SK-N-DZ (cell line): ENCODE data around the gene SIGLEC14. TPM values are rescaled to one million over a fixed set of nuclear protein-coding genes. Genes with fewer than 3 reads are reported as not detected.
"Not testable (repeated sequence)": the region's sequence is repeated elsewhere in the genome, so short reads cannot be mapped to it uniquely, and the experiment has no call there.

Source experiments
- DNase-seq: peaks from one replicate; pipeline ENCODE4 v3.0.0-alpha.2; 2015; ENCODE audit warnings: low spot score
- polyA plus RNA-seq, 2 experiments: library from polyadenylated mRNA; depleted of rRNA; stranded (reverse); fragments of >200 nt; gene quantifications; 2 replicates each; pipeline ENCODE4 v1.2.3, GENCODE V29; 2014

SIGLEC14 gene, protein sequence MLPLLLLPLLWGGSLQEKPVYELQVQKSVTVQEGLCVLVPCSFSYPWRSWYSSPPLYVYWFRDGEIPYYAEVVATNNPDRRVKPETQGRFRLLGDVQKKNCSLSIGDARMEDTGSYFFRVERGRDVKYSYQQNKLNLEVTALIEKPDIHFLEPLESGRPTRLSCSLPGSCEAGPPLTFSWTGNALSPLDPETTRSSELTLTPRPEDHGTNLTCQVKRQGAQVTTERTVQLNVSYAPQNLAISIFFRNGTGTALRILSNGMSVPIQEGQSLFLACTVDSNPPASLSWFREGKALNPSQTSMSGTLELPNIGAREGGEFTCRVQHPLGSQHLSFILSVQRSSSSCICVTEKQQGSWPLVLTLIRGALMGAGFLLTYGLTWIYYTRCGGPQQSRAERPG
- polyA plus RNA-seq (2014; cell fraction: cytosol; rRNA removed): not detected in 2 replicates
- polyA plus RNA-seq (2014; cell fraction: nucleus; rRNA removed): not detected in 2 replicates

DNA sequence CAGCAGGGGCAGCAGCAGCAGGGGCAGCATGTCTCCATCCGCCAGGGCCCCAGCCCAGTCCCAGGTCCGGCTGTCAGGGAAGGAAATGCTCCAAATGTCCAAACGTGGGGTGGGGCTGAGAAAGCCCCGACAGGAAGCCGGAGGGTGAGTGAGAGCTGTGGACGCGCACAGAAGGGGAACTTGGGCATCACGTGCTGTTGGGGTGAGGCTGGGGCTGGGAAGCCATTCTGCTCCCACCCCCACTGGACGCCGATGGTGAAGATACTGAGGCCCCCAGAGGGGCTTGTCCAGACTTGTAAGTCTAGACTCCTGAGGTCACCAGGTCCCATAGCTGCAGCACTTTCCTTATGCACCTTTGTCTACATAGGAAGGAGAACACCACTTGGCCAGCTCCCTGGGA is at the start of gene SIGLEC14:
Gene SIGLEC14 (minus strand): TSS at position 96 of the 400 bp plus-strand sequence. CDS start 66 bp downstream, at position 30.
- not testable (repeated sequence) for DNase-seq

DNA sequence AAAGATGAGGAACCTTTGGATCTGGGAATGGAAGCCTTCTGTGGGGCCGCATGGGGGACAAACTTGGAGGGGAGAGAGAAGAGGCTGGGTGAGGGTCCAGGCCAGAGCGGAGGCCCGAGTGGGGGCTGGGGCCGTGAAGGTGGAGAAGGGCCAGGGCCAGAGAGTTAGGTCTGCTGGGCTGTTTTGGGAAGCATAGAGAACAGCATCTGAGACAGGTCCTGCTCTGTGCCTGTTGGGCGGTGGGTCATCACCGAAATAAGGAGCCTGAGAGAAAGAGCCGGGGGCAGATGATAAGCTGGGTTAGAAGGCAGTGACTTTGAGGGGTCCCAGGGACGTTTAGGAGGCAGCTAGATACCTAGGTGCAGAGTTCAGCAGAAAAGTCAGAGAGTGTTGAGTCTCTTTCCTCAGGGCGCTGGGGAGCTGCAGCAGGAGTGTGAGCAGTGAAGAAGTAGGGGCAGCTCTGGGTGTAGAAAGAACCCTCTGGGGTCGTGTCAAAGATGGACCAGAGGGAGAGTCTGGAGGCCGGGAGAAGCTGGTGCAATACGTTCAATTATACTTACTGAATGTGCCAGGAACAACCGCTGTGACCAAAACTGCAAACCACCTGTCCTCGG is 49.2 kb upstream of the SIGLEC14 start:
- no peak for DNase-seq

DNA sequence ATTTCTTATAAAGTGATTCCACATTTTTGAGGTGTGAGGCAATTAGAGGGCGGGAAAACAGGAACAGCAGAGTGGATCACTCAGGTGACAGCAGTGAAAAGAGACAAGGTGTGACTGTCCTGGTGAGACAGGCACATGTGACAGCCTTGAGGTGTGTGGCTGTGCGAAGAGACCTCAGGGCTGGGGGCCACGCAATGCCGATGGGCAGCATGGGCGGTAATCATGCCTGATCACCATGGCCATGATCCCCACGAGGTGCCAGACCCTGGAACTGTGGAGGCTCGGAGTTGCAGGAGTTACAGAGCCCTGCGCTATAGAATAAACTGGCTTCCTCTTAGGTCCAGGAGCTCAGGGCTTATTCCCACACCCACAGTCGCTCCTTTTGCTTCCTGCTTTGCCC is 48.5 kb upstream of the SIGLEC14 start:
- DNase-seq: no peak

DNA sequence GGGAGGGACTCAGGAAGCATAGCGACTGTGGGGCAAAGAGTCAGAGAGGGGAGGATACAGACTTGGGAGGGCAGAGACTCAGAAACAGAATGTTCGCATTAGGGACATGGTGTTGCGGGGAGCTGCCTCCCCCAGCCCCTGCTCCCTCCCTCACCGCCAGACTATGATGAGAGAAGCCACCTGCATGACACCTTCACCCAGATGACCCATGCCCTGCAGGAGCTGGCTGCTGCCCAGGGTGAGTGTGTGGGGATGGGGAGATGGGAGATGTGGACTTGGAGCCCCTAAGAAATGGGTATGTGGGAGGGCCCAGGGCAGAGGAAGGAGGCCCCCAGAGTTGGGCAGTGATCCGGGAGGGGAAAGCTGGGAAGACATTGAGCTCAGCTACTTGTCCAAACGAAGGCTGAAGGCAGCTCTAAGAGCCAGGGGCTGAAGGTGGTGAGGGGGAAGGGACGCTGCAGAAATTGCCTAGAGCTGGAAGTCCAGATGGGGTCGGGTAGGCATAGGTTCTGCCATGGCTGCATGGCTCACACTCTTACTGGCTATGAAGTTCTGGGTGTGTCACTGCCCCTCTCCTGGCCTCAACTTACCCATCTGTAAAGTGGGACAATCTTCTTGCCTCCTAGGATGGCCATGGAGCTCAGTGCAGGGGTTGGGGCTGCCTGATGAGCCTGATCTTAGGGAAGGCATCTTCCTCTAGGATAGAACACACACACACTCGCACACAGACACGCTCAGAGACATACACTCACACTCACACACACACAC is 47.9 kb upstream of the SIGLEC14 start:
- DNase-seq: no peak

DNA sequence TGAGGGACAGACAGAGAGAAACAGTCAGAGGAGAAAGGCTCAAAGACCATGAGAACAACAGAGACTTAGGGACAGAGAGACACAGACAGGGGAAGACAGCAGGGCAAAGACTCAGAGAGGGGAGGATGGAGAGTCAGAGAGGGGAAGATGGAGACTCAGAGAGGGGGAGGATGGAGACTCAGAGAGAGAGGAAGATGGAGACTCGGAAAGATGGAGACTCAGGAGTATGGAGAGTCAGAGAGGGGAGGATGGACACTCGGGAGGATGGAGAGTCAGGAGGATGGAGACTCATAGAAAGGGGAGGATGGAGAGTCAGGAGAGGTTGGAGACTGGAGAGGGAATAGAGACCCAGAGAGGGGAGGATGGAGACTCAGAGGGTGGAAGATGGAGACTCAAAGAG is 47.2 kb upstream of the SIGLEC14 start:
- no peak for DNase-seq

DNA sequence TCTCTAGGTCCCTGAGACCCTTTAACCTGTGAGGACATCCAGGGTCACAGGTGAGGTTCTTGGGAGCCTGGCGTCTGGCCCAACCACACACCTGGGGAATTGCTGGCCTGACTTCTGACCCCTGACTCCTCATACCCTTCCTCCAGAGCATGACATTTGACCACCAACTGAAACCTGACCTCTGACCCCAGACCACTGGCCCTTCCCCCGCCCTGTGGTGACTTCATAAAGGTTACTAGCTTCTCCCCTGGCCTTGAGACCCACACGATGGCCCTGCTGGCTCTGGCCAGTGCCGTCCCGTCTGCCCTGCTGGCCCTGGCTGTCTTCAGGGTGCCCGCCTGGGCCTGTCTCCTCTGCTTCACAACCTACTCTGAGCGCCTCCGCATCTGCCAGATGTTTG is 46.6 kb upstream of the SIGLEC14 start, which contains the start of gene SPACA6:
Gene SPACA6 (plus strand): TSS at position 71 of the 400 bp plus-strand sequence. CDS start 197 bp downstream, at position 268.
- DNase-seq: no peak

DNA sequence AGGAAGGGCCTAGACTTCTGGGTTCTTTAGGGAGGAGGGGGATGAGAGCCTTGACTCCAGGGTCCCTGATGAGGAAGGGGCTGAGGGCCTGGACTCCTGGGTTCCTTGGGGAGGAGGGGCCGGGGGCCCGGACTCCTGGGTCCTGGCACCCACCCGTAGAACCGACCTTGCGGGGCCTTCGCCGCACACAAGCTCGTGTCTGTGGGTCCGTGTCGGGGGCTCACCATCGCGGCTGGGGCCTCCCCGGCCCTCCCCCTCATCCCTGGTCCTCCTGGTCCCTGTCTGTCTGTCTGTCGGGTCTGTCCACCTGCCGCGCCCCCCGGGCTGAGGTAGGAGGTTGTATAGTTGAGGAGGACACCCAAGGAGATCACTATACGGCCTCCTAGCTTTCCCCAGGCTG is 45.8 kb upstream of the SIGLEC14 start:
- no peak for DNase-seq

DNA sequence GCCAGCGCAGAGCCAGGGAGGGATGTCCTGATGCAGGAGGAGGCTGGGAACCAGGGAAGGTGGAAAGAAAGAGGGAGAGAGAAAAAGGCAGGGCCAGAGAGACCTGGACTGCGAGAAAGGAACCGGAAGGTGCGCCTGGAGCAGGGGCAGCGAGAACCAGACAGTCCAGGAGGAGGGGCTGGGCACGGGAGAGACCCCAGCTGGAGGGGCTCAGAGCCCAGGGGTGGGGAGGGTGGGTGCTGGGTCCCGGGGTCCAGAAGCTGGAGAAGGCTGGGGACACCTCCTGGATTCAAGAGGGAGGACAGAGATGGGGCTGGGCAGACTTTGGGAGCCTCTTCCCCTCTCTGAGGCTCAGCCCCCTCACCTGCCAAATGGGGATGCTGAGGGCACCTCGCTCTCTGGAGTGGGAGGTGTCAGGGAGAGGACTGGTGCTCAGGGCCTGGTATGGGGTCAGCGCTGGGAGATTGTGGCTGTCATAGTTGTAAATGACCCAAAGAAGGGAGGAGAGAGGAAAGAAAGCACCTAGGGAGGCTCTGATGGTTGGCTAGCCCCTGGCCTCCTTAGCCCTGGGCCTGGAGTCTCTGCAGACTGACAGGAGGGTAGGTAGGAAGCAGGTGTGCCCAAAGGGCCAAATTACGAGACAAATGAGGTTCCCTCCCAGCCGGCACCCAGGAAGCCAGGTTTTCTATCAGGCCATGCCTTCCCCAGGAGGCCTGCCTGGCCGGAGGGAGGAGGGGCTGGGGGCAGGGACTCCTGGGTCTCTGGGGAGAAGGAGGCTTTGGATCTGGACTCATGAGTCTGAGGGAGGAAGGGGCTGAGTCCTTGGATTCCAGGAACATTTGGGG is 45.2 kb upstream of the SIGLEC14 start:
- DNase-seq: no peak

DNA sequence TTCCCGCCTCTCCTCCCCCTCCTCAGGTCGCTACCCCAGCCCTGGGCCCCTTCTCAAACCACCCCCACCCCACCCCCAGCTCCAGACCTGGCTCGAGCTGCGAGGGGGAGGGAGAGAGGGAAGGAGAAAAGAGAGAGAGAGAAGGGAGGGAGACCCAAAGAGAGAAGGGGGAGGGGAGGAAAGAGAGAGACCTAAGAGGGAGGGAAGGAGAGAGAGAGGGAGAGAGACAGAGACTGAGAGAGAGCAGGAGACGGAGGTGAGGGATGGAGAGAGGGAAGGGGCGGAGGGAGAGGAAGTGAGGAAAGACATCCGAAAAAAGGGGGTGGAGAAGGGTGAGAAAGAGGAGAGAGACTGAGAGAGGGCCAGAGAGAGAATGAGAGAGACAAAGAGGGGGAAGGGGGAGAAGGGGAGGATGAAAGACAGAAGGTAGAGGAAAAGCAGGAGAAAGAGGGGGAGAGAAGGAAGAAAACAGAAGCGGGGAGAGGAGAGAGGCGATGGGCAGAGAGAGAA is 44.5 kb upstream of the SIGLEC14 start:
- no peak for DNase-seq

DNA sequence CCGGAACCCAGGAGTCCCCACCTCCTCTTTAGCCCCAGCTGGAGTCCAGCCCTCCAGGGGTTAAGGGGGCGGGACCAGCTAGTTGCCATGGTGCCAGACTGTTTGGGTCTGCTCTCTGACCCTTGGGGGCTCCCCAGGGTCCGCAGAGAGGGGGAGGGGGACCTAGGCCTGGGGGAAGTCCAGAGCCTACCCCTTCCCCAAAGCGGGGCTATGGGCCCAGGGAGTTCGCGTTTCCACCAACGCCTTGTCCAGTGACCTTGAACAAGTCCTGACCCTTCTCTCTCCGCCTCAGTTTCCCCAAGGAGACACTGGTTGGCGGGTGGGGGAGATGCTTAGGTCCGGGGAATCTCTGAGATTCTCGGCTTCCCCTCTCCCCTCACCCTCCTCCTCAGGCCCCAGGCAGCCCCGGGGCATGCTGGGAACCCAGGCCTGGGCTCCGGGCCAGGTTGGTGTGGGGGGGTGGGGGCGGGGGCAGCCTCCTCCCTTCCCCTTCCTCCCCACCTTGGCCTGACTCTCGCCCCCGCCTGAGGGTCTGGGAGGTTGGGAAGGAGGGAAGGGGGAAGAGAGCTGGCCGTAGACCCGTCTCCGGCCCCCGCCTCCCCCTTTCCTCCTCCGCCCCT is 43.9 kb upstream of the SIGLEC14 start:
- peak; percentile 81 for DNase-seq

DNA sequence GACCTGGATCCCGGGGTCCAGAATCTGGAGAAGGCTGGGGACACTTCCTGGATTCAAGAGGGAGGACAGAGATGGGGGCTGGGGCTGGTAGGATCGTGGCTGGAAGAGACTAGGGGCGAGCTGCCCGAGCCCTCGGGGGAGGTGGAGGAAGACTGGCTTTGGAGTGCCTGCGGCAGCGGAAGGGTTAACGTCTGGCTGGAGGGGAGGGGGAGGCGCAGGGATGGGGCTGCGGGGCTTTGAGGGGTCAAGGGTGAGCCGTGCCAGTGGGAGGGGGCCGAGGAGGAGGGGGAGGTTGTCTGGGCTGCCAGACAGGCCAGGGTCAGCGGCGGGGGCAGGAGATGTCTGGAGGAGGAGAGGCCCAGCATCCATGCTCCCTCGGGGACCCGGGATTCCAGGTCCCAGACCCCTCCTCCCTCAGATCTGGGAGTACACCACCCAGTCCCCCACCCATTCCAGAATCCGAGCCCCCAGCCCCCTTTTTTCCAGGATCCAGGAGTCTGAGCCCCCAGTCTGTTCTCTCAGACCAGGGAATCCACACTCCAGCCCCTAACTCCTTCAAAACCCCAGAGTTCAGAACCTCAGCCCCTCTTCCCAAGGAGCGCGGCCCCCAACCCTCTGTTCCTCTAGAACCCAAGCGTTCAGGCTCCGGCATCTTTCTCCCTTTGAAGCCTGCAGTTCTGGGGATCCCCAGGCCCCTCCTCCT is 43.3 kb upstream of the SIGLEC14 start:
- DNase-seq: peak; percentile 75

DNA sequence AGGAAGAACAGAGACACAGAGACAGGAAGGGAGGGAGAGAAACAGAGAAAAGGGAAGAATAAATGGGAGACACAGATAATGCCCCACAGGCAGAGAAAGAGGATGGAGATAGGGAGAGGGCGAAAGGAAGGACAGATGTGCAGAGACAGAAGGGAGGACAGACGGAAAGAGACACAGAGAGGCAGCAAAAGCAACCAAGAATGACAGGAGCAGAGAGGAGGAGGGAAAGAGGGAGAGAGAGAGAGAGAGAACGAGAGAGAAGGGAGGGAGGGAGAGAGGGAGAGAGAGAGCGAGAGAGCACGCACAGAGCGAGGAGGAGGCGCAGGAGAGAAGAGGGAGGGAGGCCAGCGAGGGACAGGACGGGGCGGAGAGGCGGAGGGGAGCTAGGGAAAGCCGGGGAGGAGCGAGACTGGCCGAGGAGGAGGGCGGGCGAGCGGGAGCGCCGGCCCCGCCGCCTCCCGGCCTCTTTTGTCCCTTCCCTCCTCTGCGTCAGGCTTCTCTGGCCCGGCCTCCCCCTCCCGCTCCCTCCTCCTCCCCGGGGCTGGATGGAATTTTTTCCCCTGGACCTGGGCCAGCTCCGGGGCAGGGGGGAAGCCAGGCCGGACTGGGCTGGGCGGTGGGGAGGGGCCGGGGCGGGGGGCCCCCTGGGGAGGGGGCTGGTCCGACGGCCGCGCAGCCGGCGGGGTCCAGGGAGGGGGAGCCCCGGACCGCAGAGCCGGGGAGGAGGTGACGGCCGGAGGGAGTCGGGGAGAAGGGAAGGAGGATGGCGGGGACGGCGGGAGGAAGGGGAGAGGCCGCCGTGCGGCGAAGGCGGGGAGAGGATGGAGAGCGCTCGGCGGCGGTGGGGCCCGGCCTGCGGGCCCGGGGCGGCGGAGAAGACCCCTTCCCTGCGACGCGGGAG is 42.3 kb upstream of the SIGLEC14 start:
- DNase-seq: peak; percentile 76

DNA sequence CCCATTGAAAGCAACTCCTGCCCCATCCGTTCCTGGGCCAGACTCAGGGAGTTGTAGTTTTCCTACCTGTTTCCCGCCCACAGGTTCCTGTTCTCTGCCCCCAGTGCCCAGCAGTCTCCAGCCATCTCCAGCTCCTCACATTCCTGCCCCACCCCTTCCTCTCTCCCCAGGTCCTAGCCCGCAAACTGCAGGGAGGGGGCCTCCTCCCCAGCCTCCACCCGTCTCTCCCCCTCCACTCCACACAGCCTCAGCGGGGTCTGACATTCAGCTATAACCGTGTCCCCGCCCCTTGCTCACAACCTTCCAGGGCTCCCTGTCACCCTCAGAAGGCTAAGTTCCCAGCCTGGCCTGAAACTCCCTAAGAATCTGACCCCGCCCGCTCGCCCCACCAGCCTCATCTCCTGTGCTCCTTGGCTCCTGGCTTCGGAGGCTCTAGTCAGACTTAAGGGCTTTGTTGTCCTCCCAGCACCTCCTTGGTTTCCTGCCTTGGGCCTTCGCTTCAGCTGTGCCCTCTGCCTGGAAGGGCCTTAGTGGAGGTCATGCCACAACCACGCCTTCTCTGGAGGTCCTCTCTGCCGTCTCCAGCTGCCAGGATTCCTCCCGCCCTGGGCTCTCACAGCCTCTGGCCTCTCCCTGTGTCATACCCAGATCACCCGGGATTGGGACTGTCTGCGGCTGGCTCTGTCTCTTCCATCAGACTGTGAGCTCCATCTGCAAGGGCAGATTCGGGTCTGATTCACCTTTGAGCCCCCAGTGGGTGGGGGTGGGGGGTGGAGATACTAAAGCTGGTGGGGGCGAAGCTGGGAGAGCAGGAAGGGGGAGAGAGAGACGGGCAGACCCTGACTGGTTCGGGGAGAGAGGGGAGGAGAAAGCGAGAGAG is 41.4 kb upstream of the SIGLEC14 start:
- DNase-seq: peak; percentile 73

DNA sequence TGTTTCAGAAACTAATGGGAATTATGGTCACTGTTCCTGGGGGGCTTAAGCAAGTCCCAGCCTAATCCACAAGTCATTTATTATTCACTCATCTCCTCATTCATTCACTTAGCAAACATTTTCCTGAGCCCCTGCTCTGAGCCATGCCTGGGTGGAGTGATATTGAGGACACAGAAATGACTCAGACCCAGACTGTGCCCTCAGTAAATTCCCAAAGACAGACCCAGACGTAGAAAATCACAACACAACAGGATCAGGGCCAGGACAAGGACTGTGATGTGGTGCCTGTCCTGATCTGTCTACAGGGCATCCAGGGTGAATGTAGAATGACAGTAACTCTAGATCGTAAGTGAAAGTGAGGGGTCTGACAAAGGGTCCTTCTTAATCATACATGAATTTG is 39.5 kb upstream of the SIGLEC14 start:
- no peak for DNase-seq

DNA sequence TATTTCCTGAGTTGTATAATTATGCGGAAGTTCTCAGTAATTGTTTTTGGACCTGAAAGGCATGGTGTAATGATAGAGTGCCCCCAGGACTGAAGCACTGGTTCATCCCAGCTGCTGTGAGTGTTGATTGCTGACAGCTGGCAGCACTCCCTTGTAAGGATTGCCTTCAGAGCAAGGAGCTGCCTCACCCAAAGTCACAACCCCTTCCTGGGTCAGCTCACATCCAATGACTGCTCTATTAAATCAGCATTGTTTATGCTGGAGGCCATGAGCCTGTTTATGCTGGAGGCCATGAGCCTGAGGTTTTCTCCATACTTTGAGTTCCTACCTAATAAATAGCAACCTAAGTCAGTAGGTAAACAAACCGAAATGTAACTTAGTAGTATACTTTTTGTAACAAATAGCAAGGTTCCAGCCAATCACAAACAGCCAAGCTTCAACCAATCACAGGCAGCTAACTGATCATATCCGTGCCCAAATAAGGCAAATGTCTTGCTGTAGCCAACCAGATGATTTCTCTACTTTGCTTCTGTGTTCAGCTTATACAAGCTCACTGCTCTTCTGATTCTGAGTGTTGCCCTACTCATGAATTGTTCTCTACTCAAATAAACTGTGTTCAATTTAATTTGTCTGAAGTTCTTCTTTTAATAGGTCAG is 34.8 kb upstream of the SIGLEC14 start:
- peak; percentile 48 for DNase-seq

DNA sequence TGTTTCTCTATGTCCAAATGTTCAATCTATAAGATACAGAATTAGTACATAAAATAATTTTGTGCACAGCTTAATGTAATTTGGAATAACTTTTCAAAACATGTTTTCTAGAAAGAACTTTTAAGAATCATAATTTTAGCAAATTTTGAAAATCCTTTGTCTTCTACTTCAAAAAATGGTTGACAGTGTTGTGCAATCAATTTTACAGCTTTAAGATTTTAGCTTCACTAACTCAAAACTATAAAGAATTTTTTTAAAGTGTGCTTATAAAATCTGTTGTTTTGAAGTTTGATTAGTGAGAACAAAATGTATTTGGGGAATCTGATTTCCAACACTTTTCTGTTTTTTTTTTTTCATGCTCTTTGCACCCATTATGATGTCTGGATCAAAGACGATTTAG is 33.8 kb upstream of the SIGLEC14 start:
- no peak for DNase-seq

DNA sequence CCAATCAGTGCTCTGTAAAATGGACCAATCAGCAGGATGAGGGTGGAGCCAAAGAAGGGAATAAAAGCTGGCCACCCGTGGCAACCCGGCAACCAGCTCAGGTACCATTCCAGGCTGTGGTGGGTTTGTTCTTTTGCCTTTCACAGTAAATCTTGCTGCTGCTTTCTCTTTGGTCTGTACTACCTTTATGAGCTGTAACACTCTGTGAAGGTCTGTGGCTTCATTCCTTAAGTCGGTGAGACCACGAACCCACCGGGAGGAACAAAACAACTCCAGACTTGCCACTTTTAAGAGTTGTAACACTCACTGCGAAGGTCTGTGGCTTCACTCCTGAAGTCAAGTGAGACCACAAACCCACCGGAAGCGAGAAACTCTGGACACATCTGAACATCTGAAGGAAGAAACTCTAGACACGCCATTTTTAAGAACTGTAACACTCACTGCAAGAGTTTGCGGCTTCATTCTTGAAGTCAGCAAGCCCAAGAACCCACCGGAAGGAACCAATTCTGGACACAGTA is 30.0 kb upstream of the SIGLEC14 start:
- DNase-seq: no peak
